Colon (tissue), 2 donors: ENCODE results near the gene APPL1.
"Not testable (repeated sequence)": the region's sequence is repeated elsewhere in the genome, so short reads cannot be mapped to it uniquely, and the experiment has no call there.

Experiments
- FAIRE-seq: peaks from 2 replicates; lab custom pipeline; 2012; peaks lifted over from hg19 to GRCh38; lab: Jason Lieb, UNC
- donor health status: control.
- donor health status: control.

Gene APPL1

DNA sequence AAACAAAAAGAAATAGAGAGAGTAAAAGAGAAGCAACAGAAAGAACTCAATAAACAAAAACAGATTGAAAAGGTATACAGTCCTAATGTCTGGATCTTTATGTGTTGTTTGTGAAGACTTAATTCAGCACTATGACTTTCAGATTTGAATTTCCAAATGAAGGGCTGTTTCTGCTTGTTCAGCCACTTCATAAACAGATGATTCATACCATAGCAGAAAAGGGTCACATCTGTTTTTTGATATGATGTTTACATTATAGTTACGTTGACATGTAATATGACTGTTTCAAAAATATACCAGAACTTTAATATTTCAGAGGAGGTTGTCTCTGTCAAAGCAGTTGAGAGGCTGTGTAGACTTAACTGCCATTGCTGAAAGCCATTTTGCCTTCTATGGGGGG, 40.9 kb downstream of the APPL1 start:
- no peak for FAIRE-seq

- no peak for FAIRE-seq
Observed at GRCh38 chr3:57274845-57275244, 47.3 kb downstream of the APPL1 start.

DNA sequence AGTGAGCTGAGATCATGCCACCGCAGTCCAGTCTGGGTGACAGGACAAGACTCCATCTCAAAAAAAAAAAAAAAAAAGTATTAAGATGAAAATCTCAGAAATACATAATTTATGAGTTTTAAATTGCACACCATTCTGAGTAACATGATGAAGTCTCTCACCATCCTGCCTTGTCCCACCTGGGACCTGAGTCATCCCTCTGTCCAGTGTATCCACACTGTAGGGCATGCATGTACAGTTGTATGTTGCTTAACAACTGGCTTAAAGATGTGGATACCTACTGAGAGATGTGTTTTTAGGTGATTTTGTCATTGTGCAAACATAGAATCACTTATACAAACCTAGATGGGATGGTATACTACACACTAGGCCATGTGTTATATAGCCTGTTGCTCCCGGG, 47.9 kb downstream of the APPL1 start:
- FAIRE-seq: no peak

- no peak for FAIRE-seq
Observed at GRCh38 chr3:57278237-57278636, 50.7 kb downstream of the APPL1 start.

DNA sequence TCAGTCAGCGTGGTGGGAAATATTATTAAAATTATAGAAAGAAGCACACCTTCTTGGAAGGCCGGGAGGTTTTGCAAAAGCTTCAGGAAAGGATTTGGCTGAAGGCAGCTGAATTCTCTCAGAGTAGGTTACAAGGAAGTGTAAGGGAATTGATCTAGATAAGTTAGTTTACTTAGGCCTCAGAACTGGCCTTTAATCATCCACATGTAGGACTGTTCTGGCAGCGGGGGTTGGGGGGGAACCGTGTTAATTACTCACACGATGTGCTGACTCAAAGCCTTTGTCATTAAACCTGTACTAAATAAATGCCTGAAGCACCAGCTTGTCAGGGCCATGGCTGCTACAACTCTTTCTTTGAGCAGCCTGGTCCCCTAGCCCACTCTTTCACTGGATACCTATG, 52.2 kb downstream of the APPL1 start:
- no peak for FAIRE-seq

DNA sequence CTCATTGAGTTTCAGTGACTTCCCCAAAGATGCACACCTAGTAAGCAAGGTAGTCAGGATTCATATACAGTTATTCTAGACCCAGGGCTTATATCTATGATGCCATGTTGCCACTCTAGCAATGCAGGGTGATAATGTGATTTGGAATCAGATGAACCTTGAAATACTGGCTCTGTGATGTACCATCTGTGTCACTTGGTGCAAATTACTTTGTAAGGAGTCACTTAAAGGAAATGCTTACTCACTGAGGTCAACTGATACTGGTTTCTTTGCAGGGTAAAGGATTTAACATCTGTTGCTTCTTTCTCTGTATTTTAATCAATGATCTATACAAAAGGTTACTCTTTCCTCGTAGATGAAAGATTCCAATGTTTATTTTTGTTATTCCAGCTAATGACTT, 54.2 kb downstream of the APPL1 start:
- no peak for FAIRE-seq

DNA sequence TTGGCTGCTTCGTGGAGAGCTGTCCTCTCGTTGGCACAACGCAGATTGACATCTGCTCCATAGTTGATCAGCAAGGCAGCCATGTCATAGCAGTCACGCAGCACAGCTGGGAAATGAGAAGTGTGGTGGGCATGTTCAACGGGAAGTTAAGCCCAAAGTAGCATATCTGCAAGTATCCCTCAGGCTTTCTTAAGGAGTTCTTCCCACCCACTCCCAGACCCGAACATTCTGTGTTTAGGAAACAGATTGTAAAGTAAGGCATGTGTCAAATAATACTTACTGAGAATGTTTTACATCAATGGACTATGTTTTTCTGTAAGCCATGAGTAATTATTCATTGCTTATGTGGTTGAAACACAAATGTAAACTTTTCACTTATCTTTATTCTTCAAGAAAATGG, 55.8 kb downstream of the APPL1 start:
- FAIRE-seq: no peak

DNA sequence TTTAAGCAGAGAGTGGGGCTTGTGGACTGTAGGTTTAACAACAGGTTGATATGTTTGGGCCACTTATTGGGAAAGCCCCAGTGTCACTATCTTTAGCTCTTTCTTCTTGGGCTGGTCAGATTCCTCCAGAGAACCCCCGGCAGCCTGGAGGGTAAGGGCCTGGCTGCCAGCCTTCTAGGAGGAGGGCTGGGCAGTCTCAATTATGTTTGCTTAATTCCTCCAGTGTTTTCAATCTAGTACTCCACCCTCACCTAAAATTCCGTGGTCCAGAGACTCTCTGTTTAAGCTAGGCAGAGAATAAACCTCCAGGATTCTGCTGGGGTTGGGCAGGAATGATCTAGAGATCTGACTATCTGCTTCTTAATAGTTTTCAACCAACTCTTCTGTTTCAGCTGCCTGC, 59.7 kb downstream of the APPL1 start:
- no peak for FAIRE-seq

DNA sequence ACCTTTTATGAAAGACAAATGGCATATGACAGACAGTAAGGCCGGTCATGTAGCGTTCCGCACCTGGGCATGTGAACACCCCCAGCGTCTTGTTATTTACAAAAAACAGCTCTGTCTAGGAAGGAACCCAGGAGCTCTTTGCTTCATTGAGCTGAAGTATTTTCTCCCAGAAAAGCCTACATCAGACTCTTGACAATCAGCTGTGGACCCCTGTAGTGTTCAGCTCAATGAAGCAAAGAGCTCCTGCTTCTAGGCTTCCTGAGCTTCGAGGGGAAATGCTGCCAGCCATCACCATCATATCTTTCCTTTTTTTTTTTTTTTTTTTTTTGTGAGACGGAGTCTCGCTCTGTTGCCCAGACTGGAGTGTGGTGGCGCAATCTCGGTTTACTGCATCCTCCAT, 60.9 kb downstream of the APPL1 start:
- no peak for FAIRE-seq

- FAIRE-seq: no peak
Observed at GRCh38 chr3:57292159-57292896, 64.8 kb downstream of the APPL1 start, which contains the start of gene ASB14. TSS of gene ASB14 (minus strand) at chr3:57292685. CDS start at chr3:57292033, 652 bp downstream.

DNA sequence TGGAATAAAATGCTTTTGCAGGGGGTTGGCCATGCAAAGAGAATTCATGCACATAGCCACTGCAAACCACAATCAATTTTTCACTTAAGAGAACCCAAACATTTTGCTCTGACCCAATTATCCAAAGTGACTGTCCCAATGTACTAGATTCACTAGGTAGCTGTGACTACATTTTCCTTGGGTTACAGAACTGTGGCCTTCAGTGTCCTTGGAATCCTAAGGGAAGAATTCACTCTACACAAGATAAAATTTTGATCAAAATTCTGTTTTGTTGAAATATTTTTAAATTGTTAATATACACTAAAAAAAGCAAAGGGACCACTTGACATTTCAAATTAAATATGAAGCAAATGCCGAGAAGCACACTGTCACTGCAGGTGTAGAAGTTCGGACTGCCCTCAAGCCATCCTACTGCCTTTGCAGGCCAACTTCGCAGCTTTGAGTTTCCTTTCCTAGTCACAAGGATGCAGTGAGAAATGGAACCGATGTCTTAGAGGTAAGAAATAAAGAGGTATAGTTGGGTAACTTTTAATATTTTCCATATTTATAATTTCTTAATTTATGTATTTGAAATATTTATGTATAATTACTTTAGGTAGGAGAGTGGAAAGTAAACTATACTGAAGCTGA, 65.5 kb downstream of the APPL1 start:
- no peak for FAIRE-seq

DNA sequence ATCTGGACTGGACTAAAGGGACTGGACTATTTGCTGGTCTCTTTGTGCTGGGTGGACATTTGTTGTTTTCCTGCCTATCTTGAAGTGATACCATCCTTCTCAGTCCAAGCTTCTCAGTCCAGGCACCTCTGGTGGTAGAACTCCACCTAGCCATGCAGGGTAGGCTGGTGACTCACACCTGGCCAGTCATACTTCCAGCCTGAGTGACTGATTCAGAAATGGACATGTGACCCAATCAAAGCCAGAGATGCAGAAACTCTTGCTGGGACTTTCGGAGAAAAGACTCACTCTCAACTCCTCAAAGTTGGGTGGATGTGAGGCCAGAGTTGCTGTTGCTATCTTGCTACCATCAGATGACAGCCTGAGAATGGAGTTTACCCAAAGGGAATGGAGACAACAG, 70.5 kb downstream of the APPL1 start:
- no peak for FAIRE-seq

GRCh38 chr3:57303520-57303919, 76.0 kb downstream of the APPL1 start:
- not testable (repeated sequence) for FAIRE-seq

DNA sequence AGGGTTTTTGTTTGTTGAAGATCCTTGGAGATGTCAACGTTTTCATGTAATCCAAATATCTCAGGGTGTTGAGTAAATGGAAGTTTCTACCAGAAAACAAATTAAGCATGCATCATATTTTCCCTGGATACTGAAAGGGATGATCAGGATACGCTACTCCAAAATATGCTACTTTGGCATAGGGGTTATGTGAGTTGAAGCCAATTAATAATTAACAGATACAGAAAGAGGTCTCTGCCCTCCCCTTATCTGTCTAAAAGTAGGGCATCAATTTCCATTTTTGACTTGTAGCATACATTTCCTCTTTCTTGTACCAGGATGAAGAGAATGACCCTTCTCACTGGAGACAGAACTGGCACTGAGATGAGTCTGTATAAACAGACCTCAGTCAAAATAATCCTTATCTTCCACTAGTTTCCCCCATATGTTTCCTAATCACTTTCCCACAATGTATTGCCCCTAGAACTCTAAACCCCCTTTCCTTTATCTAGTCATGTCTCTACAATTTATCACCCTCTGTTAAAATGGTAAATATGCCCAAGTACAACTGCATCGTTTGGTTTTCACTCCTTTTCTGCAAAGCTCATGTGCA, 82.3 kb downstream of the APPL1 start:
- no peak for FAIRE-seq

DNA sequence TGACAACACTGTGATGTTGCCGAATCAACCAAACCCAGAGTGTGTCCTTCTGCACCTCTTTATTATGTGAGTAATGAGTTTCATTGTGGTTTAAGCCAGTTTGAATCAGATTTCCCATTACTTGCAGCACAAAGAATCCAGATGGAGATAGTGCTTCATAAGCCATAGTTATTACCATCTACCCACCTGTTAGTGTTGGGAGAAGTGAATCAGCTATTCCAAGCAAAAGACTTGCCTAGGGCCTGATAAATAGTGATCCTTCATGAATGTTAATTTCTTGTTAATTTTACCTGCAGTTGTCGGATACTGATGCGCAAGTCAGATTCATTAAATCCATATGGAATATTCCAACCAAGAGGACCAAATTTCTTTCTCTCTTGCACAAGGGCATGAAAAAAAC, 86.7 kb downstream of the APPL1 start:
- FAIRE-seq: no peak
